HL-60/S4 treated with retinoic acid at 250 ng/mL for 4 days and 3 days (cell line): ENCODE results near the gene IFITM1.
"Not testable (repeated sequence)": the region's sequence is repeated elsewhere in the genome, so short reads cannot be mapped to it uniquely, and the experiment has no call there.

ENCODE experiments used
- in situ Hi-C: fragments of 300-500 bp; cut with MboI; formaldehyde crosslinking; loops from 2 replicates; pipeline ENCODE4 v1.7.0; 2022; ENCODE audit warnings: low sequenced_read_pairs

Gene IFITM1

GRCh38 chr11:313787-314553 lies at the start of gene IFITM1:
IFITM1 (plus strand) TSS chr11:314040; CDS start chr11:314171, 131 bp downstream.
- in situ Hi-C loops: no loop called here

- in situ Hi-C loops: no loop called here
These were observed 47.0 kb upstream of the IFITM1 start for GRCh38 chr11:266676-267439.

GRCh38 chr11:267491-267994 lies 46.3 kb upstream of the IFITM1 start:
- in situ Hi-C loops: no loop called here

GRCh38 chr11:268716-269145 lies 45.1 kb upstream of the IFITM1 start:
- in situ Hi-C loops: not testable (repeated sequence)

- in situ Hi-C loops: no loop called here
These were observed 44.5 kb upstream of the IFITM1 start for GRCh38 chr11:269146-269890.

- in situ Hi-C loops: no loop called here
These were observed 43.2 kb upstream of the IFITM1 start for GRCh38 chr11:270451-271318.

GRCh38 chr11:271319-271715 lies 42.5 kb upstream of the IFITM1 start:
- in situ Hi-C loops: no loop called here

GRCh38 chr11:272195-272930 lies 41.5 kb upstream of the IFITM1 start:
- in situ Hi-C loops: no loop called here

- in situ Hi-C loops: no loop called here
These were observed 41.0 kb upstream of the IFITM1 start for GRCh38 chr11:272931-273198.

GRCh38 chr11:276219-276618 lies 37.6 kb upstream of the IFITM1 start:
- in situ Hi-C loops: no loop called here

GRCh38 chr11:278001-278951 lies 35.6 kb upstream of the IFITM1 start, which contains the start of gene NLRP6:
NLRP6 (plus strand) TSS chr11:278407; CDS start chr11:278570, 163 bp downstream.
- in situ Hi-C loops: no loop called here

GRCh38 chr11:279040-279965 lies 34.5 kb upstream of the IFITM1 start:
- in situ Hi-C loops: no loop called here

- in situ Hi-C loops: no loop called here
These were observed 33.7 kb upstream of the IFITM1 start for GRCh38 chr11:279966-280705.

- in situ Hi-C loops: no loop called here
These were observed 32.9 kb upstream of the IFITM1 start for GRCh38 chr11:280706-281485.

- in situ Hi-C loops: no loop called here
These were observed 32.2 kb upstream of the IFITM1 start for GRCh38 chr11:281486-282161.

GRCh38 chr11:282171-282570 lies 31.7 kb upstream of the IFITM1 start:
- in situ Hi-C loops: no loop called here
